Ecto neural progenitor cell (in vitro differentiated cells): ENCODE results near the gene SLC5A1.

ENCODE experiments used
- DNase-seq: peaks from one replicate; pipeline ENCODE4 v3.0.0-alpha.2; 2018; ENCODE audit warnings: low spot score

SLC5A1 gene

DNA sequence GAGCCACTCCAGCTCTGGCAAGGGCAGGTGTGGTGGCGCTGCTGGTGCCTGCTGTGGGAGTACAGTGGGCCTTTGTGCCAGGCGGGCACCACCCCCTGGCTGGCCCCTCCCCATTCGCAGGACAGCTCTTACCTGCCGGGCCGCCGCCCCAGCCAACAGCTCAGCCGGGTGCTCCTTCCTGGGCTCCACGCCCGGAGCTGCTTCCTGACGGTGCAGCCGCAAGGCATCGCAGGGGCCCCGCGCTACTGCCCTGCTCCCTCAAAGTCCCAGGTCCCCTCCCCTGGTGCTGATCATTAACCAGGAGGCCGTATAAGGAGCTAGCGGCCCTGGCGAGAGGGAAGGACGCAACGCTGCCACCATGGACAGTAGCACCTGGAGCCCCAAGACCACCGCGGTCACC lies at the start of gene SLC5A1:
SLC5A1 (plus strand) TSS at position 338 of the 400 bp plus-strand sequence; CDS start at position 359, 21 bp downstream.
- DNase-seq = no peak

DNA sequence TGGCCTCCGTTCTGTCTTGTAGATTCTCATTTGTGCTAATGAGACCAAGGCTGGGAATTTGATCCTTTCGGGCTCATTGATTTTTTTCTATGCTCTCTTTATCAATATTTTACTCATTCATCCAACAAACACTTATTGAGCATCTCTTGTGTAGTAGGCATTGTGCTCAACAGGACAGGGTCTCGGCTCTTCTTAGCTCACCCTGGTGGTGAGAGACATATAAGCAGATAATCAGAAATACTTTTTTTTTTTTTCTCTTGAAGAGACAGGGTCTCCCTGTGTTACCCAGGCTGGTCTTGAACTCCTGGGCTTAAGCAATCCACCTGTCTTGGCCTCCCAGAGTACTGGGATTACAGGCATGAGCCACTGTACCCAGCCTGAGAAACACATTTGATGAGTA lies 48.0 kb upstream of the SLC5A1 start:
- DNase-seq = no peak

DNA sequence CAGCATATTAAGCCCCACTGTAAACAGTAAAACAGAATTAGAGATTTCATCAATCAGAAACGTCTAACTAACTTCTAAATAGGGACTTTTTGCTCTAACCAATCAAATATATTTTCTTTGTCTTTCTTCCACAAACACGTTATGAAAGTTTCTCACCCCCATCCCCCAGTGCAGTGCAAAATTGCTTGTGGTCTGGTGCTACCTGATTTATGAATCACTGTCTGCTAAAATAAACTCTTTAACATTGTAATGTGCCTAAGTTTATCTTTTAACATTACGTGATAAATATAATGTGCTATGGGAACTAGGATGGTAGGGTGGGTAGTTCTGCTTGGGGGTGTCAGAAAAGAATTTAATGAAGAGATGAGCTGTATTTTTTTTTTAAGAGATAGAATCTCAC lies 47.3 kb upstream of the SLC5A1 start:
- no peak for DNase-seq

DNA sequence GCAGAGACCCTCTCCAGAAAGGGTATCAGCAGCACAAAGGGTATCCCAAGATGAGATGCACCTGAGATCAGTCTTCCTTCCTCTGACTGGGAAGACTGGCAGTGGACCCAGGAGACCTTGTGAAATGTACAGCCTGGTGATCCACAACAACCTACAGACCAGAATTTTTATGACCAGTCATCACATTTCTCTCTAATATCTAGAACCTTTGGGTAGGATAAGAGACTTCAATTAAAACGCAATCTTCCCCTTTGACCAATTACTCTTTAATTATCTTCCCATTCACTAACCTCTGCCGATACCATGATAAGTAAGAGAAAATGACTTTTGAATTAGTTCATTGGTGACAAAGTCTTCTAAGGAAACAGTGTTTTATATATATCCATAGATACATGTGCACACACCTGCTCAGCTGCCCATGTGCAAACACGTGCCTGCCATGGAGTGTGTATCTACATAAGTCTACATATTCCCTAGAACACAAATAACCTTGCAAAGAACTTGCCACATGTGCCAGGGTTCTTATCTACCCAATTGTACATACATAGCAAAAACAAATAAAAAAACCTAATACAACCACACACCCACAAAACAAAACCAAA lies 44.2 kb upstream of the SLC5A1 start:
- DNase-seq = no peak

DNA sequence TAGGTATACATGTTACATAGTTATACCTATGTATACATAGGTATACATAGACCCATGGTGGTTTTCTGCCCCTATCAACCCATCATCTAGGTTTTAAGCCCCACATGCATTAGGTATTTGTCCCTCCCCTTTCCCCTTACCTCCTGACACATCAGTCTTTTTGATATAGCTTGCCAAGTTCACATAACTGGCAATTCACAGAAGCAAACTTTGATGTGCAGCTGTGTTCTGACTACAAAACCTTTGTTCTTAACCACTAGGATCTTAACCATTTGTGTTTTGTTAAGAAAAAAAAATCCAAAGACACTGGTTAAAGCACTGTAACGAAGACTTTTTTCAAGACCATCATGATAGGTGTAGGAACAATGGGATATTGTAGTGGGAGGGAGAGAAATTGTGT lies 42.9 kb upstream of the SLC5A1 start:
- no peak for DNase-seq

DNA sequence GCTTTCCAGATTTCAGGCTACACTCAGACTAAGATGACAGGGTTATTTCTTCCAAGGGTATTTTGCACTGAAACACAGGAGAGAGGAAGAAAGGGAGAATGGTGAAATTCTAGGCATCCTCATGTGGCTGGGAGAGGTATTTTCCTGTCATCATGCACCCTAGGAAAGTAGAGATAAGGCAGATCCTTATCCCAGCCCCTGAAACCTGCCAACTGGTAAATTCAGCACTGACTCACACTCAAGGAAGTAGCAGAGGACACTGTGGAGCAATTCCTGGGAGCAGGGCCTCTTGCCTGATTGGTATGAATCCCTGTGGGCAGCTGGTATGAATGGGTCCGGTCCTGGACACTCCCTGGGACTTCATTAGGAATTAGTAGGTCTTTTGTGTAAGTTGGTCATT lies 37.6 kb upstream of the SLC5A1 start:
- DNase-seq = no peak

DNA sequence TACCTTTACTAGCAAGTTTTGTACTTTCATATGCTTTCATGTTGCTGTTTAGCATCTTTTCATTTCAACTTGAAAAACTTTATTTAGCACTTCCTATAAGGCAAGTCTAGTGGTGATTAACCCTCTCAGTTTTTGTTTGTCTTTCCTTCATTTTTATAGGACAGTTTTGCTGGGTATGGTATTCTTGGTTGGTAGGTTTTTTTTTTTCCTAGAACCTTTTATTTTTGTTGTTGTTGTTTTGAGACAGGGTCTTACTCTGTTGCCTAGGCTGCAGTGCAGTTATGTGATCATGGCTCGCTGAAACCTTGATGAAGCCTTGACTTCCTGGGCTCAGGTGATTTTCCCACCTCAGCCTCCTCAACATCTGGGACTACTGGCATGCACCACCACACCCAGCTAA lies 29.9 kb upstream of the SLC5A1 start:
- DNase-seq = no peak

DNA sequence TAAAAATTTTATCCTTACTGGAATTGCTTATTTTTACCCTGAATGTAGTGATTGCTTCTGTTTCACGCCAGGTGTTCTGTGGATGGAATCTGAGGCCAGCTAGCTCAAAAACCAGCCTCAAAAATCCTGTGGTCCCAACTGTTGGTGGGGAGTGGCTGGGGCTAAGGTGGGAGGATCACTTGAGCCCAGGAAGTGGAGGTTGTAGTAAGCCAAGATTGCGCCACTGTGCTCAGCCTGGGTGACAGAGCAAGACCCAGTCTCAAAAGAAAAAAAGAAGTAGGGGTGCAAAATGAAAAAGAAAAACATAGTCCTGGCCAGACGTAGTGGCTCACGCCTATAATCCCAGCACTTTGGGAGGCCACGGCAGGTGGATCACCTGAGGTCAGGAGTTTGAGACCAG lies 27.0 kb upstream of the SLC5A1 start:
- no peak for DNase-seq

DNA sequence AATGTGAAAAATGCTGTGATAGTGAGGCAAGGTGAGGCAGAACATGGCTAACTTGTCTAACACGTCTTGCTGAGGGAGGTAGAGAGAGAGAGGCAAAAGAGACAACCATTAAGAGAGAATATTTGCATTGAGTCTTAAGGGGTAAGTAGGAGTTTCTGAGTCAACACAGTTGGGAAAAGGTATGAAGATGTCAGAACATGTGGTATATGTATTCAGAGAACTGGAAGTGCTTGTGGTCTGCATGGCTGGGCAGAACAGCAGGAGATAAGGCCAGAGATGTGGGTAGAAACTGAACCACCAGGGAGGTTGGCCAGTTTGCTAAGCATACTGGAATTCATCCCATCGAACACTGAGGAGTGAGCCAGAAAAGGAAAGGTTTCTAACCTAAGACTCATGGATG lies 25.0 kb upstream of the SLC5A1 start:
- DNase-seq = no peak

DNA sequence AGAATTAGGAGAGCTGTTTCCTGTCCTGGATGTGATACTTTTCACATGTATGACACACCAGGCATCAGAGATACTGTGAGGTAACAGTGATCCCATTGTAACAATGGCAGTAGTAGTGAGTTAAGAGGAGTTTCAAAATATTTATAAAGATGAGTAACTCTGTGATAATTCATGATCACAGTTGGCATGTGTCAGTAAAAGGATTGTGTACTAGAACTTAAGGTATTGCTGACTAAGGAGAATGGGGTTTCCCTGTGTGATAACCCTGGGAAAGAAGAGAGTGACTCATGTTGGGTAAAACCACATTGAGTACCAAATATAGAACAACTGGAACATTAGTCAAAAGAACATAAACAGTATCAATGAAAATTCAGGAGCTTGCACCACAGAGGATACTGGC lies 22.9 kb upstream of the SLC5A1 start:
- DNase-seq = no peak

DNA sequence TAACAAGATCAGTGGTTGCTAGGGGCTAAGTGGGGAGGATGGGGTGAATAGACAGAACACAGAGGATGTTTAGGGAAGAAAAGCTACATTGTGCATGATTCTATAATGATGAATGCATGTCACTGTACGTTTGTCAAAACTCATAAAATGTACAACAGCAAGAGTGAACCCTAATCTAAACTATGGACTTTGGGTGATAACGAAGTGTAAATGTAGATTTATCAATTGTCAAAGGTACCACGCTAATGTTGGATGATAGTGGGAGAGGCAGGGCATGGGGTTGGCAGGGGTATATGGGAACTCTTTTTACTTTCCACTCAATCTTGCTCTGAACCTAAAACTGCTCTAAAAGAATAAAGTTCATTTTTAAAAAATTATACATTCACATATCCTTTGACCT lies 21.3 kb upstream of the SLC5A1 start:
- DNase-seq = no peak

DNA sequence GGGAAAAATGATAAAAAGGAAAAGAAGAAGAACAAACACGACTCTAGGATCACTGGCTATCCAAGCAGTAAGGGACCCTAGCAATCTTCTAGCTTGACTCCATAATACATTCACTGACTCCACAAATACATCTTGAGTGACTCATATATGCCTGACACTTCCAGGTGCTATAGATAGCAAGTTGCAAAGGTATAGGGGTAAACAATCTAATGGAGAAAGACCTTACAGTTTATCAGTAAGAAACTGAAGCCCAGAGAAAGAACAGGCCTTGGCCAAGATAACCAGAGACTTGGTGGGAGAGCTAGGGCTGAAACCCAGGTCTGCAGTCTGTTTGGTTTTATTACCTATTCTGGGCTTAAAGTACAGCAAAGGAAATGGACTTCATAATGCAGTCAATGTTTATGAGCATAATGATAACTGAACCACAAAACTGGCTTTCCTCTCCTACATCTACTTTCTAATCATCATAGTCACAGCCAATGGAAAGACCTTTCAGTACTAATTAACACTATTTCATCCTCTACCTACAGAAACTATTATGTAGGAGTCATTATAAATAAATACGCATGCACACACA lies 19.7 kb upstream of the SLC5A1 start:
- DNase-seq = no peak

DNA sequence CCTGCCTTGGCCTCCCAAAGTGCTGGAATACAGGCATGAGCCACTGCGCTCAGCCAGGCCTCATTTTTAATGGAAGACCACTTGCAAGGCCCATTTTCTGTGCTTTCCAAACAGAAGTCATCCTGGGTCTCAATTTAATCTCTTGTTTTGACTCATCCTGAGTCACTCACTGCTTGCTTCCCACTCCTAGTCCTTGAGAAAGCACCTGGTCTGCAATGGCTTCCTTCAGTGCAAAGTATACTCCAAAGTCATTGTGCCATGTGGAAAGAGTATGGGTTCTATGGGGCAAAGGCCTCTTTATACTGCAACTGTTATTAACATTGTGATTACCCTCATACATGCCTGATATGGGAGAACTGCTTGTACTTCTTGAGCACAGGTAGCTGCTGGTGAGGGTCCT lies 18.3 kb upstream of the SLC5A1 start:
- no peak for DNase-seq

DNA sequence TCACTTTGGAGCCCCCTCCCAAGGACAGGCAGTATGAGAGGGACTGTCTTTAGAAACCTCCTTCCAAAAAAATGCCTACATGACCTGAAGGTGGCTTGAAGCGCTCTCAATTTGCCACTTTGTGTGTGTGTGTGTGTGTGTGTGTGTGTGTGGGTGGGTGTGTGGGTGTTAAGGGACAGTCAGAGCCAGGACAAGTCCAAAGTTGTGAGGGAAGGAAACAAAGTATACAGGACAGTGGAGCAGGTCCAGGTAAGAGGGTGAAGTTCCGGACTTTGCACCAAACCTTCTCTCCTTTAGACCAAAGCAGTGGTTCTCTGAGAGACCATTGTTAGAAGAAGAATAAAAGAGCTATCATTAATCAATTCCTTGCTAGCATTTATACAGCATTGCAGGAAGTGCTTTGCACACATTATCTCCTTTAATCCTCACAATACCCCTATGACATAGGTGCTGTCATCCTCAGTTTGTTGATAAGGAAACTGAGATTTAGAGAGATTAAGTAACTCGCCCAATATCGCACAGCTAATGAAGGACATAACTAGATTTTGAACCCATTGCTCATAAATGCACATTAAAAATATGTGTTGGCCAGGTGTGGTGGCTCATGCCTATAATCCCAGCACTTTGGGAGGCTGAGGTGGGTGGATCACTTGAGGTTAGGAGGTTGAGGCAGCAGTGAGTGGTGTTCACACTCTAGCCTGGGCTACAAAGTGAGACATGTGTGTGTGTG lies 12.4 kb upstream of the SLC5A1 start:
- no peak for DNase-seq

DNA sequence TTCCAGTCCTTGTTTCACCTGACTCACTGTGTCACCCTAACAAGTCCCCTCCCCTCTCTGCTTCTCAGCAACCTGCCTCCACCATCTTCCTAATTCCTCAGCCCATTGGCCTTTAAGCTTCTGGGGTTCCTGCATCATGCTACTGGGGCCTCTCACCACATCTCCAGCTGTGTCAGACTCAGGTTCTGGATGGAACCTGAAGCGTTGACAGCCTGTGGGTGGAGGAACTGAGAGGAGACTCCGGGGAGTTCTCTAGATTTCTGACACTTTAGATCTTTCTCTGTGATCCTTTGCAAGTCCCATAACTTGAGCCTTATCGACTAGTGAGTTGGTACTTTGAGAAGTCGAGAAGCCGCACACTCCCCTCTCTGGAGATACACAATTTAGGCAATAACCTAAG lies 11.6 kb upstream of the SLC5A1 start:
- no peak for DNase-seq

DNA sequence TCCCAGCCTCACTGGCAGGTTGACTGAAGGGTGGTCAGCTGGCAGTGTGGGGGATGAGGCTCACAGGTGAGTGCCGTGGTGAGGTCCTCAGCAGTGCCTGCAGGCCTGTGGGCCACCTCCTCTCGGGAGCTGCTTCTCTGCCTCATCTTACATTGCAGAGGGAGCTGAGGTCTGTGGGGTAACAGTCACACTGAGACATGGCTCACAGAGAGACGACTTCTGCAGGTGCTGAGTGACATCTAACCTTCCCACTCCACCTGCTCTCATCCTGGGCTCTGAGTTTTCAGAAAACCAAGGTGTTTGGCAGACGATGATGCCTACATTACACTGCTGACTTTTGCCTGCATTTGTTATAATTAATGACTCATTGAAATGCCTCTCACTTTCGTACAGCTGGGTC lies 8.8 kb upstream of the SLC5A1 start:
- no peak for DNase-seq

DNA sequence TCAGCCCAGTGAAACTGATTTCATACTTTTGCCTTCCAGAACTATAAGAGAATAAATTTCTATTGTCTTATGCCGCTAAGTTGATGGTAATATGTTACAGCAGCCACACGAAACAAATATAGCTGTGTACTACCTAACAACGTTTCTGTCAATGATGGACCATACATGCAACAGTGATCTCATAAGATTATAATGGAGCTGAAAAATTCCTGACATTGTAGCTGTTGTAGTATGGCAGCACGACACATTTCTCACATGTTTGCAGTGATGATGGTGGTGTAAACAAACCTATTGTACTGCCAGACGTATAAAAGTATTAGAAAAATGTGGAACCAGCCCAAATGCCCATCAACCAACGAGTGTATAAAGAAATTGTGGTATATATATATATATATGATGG lies 5.8 kb upstream of the SLC5A1 start:
- DNase-seq = no peak

DNA sequence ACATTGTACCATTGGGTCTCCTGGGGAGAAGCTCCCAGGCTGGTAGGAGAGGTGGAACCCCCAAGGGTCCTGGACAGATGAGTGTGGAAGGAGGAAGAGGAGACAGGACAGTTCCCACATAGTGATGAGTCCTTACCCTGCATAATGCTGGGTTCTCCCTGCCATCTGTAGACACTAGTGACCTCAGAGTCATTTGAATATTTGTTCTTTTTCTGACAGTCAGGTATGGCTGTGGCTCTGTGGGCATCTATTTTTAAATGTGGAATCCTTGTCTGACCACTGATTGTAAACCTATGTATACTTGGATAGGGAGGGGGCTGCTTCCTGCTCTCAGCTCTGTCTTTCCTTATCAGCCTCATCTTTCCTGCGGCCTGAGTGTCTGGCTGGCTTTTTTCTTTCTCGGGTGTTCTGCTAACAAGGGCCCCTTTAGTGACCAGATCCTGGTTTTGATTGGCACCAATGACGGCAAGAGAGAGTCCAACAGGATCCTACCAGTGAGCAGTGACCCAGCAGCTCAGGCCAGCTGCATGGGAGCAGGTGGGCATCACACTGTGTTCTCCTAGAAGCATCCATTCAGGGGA lies 2.6 kb upstream of the SLC5A1 start:
- no peak for DNase-seq

DNA sequence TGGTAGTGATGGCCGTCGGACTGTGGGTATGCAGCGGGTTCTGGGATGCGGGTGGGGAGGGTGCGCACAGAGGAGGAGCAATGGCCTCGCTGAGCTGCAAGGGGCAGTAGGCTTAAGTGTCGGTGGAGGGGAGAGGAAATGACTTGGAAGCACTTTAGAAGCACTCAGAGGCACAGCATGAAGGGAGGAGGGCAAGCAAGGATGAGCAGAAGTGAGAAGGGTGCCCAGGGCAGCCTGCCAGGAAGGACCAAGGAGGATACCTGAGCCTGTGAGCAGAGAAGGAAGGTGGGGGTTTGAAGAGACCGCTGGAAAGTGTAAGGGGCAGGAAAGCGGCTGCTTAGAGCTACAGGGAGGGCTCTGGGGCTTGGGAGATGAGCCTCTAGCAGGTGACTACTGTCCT lies 330 bp downstream of the SLC5A1 start:
- no peak for DNase-seq

DNA sequence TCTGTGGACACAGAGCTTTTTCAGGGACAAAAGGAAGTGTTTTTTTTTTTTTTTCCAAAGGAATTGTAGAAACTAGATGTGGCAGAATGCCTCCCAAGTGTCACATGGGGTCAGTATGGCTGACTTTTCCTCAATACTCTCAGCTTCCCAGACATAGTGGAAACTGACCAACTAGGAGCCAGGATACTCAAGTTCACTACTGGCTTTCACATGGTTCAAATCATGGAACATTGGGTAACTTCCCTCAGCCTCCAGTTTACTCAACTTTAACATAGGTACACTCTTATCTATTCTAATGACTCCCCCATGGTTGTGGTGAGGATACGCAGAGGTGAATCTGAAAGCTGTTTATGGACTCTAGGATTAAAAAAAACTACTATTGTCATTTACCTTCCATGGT lies 1.4 kb downstream of the SLC5A1 start:
- DNase-seq = no peak

DNA sequence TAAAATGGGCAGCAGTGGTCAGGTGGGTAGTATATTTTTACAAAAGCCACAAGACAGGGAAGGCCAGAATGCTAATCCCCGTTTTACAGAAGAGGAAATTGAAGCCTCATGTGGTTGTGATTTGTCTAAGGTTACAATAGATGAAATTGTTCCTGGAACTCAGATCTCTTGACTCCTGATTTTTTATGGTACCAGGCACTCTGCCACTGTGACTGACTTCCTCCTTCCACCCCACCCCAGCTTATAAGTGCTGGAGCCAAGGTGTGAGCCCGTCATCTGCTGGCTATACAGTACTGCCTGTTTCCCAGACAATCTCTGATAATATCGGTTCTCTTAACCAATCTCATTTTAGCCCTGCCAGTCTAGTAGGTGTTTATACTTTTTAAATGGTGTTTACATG lies 1.9 kb downstream of the SLC5A1 start:
- no peak for DNase-seq

DNA sequence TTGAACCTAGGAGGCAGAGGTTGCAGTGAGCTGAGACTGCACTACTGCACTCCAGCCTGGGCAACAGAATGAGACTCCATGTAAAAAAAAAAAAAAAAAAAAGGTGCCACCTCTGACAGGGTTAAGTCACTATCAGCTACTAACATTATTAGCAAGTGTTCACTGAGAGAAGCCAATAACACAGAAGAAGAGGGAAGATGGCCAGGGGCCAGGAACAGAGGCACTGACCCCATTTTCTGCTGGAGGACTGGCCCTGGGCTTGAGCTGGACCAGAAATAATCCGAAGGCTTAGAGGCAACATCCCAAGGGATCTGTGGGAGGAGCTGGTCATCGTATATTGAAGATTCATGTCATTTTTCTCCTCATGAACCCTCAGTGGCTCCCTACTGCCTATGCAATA lies 5.0 kb downstream of the SLC5A1 start:
- DNase-seq = no peak

DNA sequence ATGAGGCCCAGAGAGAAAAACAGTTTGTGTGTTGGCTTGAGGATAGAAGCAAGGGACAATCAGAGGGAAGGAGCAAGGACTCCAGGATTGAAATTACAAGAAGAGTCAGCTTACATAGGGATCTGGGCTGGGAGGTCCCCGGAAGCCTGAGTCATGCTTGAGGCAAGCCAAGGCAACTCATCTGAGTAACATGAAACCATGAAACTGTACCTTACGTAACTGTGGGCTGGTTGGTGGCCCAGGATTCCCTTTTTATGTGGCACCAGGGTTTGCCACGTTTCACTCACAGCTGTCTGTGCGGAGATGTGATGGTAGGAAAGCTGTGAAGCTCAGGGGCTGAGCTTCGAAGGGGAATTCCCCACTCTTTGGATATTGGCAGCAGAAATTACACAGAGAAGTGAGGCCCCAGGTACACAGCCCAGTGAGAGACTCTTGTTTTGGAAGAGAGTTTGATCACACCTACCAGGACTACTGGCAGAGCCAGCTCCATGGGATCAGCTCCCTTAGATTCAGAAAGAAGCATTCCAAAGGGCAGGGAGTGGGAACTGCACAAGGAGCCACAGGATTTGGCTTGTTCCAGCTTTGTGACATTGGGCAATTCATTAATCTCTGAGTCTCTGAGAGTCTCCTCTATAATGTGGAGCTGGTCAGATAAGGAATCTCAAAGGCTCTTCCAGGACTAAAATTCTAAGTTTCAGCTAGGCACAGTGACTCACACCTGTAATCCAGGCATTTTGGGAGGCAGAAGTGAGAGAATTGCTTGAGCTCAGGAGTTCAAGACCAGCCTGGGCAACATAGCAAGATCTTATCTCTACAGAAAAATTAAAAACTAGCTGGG lies 7.8 kb downstream of the SLC5A1 start:
- DNase-seq = no peak
